Smooth muscle cell of the umbilical artery (primary cell): ENCODE data around the gene PLCXD1. TPM values are rescaled to one million over a fixed set of nuclear protein-coding genes. Genes with fewer than 3 reads are reported as not detected.

Source experiments
- total RNA-seq: library from RNA; depleted of rRNA; stranded (reverse); fragments of >200 nt; gene quantifications from 2 replicates; pipeline ENCODE4 v1.2.3, GENCODE V29; 2014

PLCXD1 gene, protein sequence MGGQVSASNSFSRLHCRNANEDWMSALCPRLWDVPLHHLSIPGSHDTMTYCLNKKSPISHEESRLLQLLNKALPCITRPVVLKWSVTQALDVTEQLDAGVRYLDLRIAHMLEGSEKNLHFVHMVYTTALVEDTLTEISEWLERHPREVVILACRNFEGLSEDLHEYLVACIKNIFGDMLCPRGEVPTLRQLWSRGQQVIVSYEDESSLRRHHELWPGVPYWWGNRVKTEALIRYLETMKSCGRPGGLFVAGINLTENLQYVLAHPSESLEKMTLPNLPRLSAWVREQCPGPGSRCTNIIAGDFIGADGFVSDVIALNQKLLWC
- 6.2 and 27.5 TPM in 2 replicates for total RNA-seq

GRCh38 chrX:281166-281999 lies at the start of gene PLCXD1:
PLCXD1 (plus strand) TSS chrX:281381; CDS start chrX:284188, 2,807 bp downstream.

GRCh38 chrX:318739-319578 lies 37.8 kb downstream of the PLCXD1 start, which contains the start of gene GTPBP6:
GTPBP6 (minus strand) TSS chrX:318796; CDS start chrX:318787, 9 bp downstream.

Other genes with a start within 250 kb of the PLCXD1 start
- gene GTPBP6, start 37.4 kb downstream of the PLCXD1 start, total RNA-seq: 26.4 and 35.5 TPM in 2 replicates
- 14.0 and 19.1 TPM in 2 replicates for gene PPP2R3B, start 105.5 kb downstream of the PLCXD1 start, total RNA-seq